ENCODE results near the gene CD2. TPM values are rescaled to one million over a fixed set of nuclear protein-coding genes. Genes with fewer than 3 reads are reported as not detected.

CD2 gene
- total RNA-seq, 4 donors from 2014 or later: 0.42 to 4.3 (median 0.90) TPM

GRCh38 chr1:116740746-116741145 is 13.5 kb upstream of the CD2 start:
- H3K9me3 ChIP-seq: peaks cover 9 to 28% (median 27%) of the 10 kb centered on the region in 4 donors
- H3K27me3 ChIP-seq: no peaks in the 10 kb centered on the region
- no peaks in the 10 kb centered on the region for H3K36me3 ChIP-seq
- 86% methylated on average over 2 of the region's 2 CpGs for WGBS
- intact Hi-C loops (cut with DNase I): no loop called here
- no peak for TF ChIP-seq POLR2A (IDR thresholded peaks at IDR 0.05; ENCODE audit: low read depth)
- no peak for TF ChIP-seq POLR2AphosphoS5 (IDR thresholded peaks at IDR 0.05)
- no peak for TF ChIP-seq CTCF (IDR thresholded peaks at IDR 0.05)
- TF ChIP-seq EP300 (IDR thresholded peaks at IDR 0.05): no peak
- no peak overlapping the region for H3K4me3 ChIP-seq
- no peaks in the 10 kb centered on the region for H3K4me1 ChIP-seq
- no peak overlapping the region for H3K27ac ChIP-seq (replicated peaks in 1 of 4)
- DNase-seq (ENCODE audit: extremely low spot score): no peak

GRCh38 chr1:116741836-116742565 is 12.2 kb upstream of the CD2 start:
- no peak overlapping the region for H3K4me3 ChIP-seq
- peaks cover 9 to 30% (median 28%) of the 10 kb centered on the region in 4 donors for H3K9me3 ChIP-seq
- no peaks in the 10 kb centered on the region for H3K27me3 ChIP-seq
- DNase-seq (ENCODE audit: extremely low spot score): no peak
- no peak for TF ChIP-seq CTCF (IDR thresholded peaks at IDR 0.05)
- no peak for TF ChIP-seq POLR2AphosphoS5 (IDR thresholded peaks at IDR 0.05)
- TF ChIP-seq EP300 (IDR thresholded peaks at IDR 0.05): no peak
- no peak overlapping the region for H3K27ac ChIP-seq (replicated peaks in 1 of 4)
- no peaks in the 10 kb centered on the region for H3K4me1 ChIP-seq
- no peaks in the 10 kb centered on the region for H3K36me3 ChIP-seq
- 95% methylated on average over 30 of the region's 42 CpGs for WGBS
- intact Hi-C loops (cut with DNase I): no loop called here

GRCh38 chr1:116743535-116743934 is 10.7 kb upstream of the CD2 start:
- DNase-seq (ENCODE audit: extremely low spot score): no peak
- no peaks in the 10 kb centered on the region for H3K36me3 ChIP-seq
- no peaks in the 10 kb centered on the region for H3K4me1 ChIP-seq
- no peak overlapping the region for H3K4me3 ChIP-seq
- intact Hi-C loops (cut with DNase I): no loop called here
- TF ChIP-seq CTCF (IDR thresholded peaks at IDR 0.05) (no peak), POLR2A (IDR thresholded peaks at IDR 0.05; ENCODE audit: low read depth) (no peak)
- WGBS: 95% methylated on average over 4 of the region's 4 CpGs
- H3K27ac ChIP-seq (replicated peaks in 1 of 4): no peak overlapping the region
- H3K27me3 ChIP-seq: no peaks in the 10 kb centered on the region
- peaks cover 9 to 46% (median 40%) of the 10 kb centered on the region in 4 donors for H3K9me3 ChIP-seq

GRCh38 chr1:116748272-116748671 is 6.0 kb upstream of the CD2 start:
- Histone ChIP-seq H3K27me3 (no peaks in the 10 kb centered on the region), H3K4me1 (no peaks in the 10 kb centered on the region), H3K36me3 (no peaks in the 10 kb centered on the region), H3K9me3 (peaks cover 4 to 48% (median 44%) of the 10 kb centered on the region in 4 donors), H3K4me3 (no peak overlapping the region), H3K27ac (replicated peaks in 1 of 4) (no peak overlapping the region)
- intact Hi-C loops (cut with DNase I): no loop called here
- 91% methylated on average over 3 of the region's 3 CpGs for WGBS
- TF ChIP-seq CTCF (IDR thresholded peaks at IDR 0.05): no peak
- TF ChIP-seq EP300 (IDR thresholded peaks at IDR 0.05): no peak
- TF ChIP-seq POLR2AphosphoS5 (IDR thresholded peaks at IDR 0.05): no peak
- no peak for TF ChIP-seq POLR2A (IDR thresholded peaks at IDR 0.05; ENCODE audit: low read depth)
- no peak for DNase-seq (ENCODE audit: extremely low spot score)

GRCh38 chr1:116751146-116751545 is 3.1 kb upstream of the CD2 start:
- Histone ChIP-seq H3K4me3 (no peak overlapping the region), H3K36me3 (no peaks in the 10 kb centered on the region), H3K27me3 (no peaks in the 10 kb centered on the region), H3K27ac (replicated peaks in 1 of 4) (no peak overlapping the region), H3K4me1 (no peaks in the 10 kb centered on the region), H3K9me3 (peaks cover 0 to 29% (median 23%) of the 10 kb centered on the region in 4 donors)
- no peak for DNase-seq (ENCODE audit: extremely low spot score)
- 43% methylated on average over 4 of the region's 4 CpGs for WGBS
- intact Hi-C loops (cut with DNase I): no loop called here
- no peak for TF ChIP-seq POLR2A (IDR thresholded peaks at IDR 0.05; ENCODE audit: low read depth)
- no peak for TF ChIP-seq CTCF (IDR thresholded peaks at IDR 0.05)
- TF ChIP-seq POLR2AphosphoS5 (IDR thresholded peaks at IDR 0.05): no peak
- TF ChIP-seq EP300 (IDR thresholded peaks at IDR 0.05): no peak

Measured in esophagus muscularis mucosa (tissue), 4 donors.